ENCODE measurements around the gene NUP188.

Gene NUP188

DNA sequence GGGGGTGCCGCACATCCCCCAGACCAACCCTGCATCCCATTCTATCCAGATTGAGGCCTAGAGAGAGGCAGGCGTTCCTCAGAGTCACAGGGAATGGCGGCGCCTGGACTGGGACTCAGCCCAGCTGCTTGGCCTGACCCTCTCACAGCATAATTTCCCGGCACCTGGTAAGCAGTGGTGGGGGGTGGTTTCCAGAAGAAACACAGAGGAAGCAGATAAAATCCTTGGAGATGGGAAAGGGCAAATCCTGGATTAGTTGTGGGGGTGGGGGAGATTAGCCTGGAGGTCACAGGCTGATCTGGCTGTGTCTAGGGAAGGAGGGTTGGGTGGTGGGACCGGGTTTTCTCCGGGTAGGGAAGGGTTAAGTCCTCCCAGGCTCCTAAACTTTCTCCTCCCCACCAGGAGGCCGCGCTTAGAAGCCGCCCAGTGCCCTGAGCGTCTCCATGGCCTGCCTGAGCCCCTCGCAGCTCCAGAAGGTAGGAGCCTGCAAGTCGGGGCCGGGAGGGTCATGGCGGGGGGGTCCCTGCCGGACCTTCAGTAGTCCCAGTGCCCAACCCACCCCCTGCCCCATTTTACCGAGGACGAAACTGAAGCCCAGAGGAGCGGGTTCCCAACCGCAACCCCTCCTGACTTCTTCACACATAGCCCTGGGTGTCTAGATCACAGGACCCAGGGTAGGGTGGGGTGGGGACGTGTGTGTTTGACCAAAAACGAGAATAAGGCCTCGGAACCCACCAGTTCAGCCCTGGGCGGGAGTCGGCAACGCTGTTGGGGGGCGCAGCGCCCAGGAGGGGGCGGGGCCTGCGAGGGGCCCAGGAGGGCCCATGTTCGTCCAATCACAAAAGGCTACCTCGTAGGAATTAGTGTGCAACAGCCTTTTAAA, 25.4 kb upstream of the NUP188 start:
- H3K4me1 ChIP-seq: peaks cover 5 to 68% (median 58%) of the 10 kb centered on the region in 4 donors
- peaks cover 6 to 18% (median 16%) of the 10 kb centered on the region in 3 donors for H3K36me3 ChIP-seq
- H3K4me3 ChIP-seq: peak overlapping the region; percentile 52 to 63
- intact Hi-C loops (cut with DNase I; ENCODE audit: low total_unique reads): loop anchor here (5.0 kb wide), 1 partner anchor 40 kb away; the partner anchor contains the start of genes KYAT1 and LRRC8A
- no peaks in the 10 kb centered on the region for H3K27me3 ChIP-seq
- TF ChIP-seq, protein P1, sequence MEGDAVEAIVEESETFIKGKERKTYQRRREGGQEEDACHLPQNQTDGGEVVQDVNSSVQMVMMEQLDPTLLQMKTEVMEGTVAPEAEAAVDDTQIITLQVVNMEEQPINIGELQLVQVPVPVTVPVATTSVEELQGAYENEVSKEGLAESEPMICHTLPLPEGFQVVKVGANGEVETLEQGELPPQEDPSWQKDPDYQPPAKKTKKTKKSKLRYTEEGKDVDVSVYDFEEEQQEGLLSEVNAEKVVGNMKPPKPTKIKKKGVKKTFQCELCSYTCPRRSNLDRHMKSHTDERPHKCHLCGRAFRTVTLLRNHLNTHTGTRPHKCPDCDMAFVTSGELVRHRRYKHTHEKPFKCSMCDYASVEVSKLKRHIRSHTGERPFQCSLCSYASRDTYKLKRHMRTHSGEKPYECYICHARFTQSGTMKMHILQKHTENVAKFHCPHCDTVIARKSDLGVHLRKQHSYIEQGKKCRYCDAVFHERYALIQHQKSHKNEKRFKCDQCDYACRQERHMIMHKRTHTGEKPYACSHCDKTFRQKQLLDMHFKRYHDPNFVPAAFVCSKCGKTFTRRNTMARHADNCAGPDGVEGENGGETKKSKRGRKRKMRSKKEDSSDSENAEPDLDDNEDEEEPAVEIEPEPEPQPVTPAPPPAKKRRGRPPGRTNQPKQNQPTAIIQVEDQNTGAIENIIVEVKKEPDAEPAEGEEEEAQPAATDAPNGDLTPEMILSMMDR (IDR thresholded peaks at IDR 0.05): no peak
- peak; percentile 38 to 83 for DNase-seq
- H3K9me3 ChIP-seq: no peaks in the 10 kb centered on the region
- H3K27ac ChIP-seq: peak overlapping the region; percentile 95 to 98

DNA sequence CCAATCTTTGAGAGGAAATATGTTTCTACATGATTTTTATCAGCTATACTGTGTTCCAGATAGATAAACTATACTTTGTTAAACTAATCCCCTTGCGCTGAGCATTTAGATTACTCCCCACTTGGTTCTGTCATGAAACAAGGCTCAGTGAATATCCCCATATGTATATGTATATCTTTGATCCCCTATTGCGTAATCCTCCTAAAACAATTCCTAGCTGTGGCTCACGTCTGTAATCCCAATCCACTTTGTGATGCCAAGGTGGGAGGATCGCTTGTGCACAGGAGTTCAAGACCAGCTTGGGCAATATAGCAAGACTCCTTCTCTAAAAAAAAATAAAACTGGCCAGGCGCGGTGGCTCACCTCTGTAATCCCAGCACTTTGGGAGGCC, 24.0 kb upstream of the NUP188 start:
- intact Hi-C loops (cut with DNase I; ENCODE audit: low total_unique reads): loop anchor here (5.0 kb wide), 1 partner anchor 41 kb away; the partner anchor contains the start of genes KYAT1 and LRRC8A

DNA sequence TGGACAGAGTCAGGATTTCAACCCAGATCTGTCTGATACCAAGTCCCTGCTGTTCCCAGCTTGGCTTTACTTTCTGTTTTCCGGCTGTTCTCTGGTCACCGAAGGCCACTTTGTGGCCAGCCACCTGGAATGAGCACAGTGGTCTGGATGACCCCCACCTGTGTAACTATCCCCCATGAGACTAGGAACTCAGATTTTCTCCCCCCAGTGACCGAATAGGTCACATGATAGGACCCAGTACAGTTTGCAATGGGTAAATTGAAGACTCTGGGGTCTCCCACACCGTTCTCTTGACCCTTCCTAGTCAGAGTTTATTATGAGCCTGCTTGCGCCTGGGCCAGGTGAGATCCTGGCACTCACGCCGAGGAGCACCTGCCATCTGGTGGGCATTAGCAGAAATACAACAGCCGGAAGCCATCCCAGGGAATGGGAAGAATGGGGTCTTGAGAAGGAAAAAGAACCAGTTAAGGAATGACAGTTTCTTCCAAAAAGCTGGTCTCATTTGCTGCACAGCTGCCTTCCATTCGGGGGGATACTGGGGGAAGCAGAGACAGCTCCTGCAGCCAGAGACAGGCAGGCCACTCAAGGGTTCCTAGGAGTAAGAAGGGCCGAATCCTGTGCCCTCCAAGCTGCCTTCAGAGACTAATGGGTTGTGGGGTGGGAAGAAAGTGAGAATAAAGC, 19.6 kb upstream of the NUP188 start:
- peaks cover 0 to 21% (median 13%) of the 10 kb centered on the region in 4 donors for H3K4me1 ChIP-seq
- H3K4me3 ChIP-seq: no peak overlapping the region
- H3K27me3 ChIP-seq: no peaks in the 10 kb centered on the region
- TF ChIP-seq, protein P1 (IDR thresholded peaks at IDR 0.05): peak; percentile 86 to 91
- intact Hi-C loops (cut with DNase I; ENCODE audit: low total_unique reads): loop anchor here (2.0 kb wide), 1 partner anchor 65 kb away; no protein-coding TSS in a partner anchor
- H3K27ac ChIP-seq: peak overlapping the region in 1 of 2 donors; percentile 2
- H3K9me3 ChIP-seq: no peaks in the 10 kb centered on the region
- DNase-seq: no peak
- H3K36me3 ChIP-seq: peaks cover 0 to 20% (median 0%) of the 10 kb centered on the region in 3 donors

More for the DNA sequence above, 24.0 kb upstream of the NUP188 start:
- no peaks in the 10 kb centered on the region for H3K27me3 ChIP-seq
- peaks cover 5 to 65% (median 55%) of the 10 kb centered on the region in 4 donors for H3K4me1 ChIP-seq
- DNase-seq: no peak
- peaks cover 0 to 16% (median 10%) of the 10 kb centered on the region in 3 donors for H3K36me3 ChIP-seq
- TF ChIP-seq, protein P1 (IDR thresholded peaks at IDR 0.05): no peak
- H3K27ac ChIP-seq: peak overlapping the region; percentile 95 to 98
- H3K4me3 ChIP-seq: no peak overlapping the region
- H3K9me3 ChIP-seq: no peaks in the 10 kb centered on the region

DNA sequence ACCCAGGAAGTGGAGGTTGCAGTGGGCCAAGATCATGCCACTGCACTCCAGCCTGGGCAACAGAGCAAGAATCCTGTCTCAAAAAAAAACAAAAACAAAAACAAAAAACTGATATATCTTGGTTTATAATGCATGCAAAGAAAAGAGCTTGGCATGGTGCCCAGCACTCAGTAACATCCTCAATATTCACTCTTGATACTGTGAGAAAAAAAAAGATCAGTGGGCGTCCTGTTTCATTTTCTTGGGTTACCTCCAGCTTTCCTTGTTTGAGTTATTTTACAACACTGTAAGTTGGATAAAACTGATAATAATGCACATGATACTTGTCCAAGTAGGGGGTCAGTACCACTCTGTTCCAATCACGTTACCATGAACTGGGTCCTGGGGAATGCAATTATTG, 18.9 kb upstream of the NUP188 start:
- no peak overlapping the region for H3K27ac ChIP-seq
- H3K4me3 ChIP-seq: no peak overlapping the region
- peaks cover 0 to 25% (median 2%) of the 10 kb centered on the region in 3 donors for H3K36me3 ChIP-seq
- TF ChIP-seq, protein P1 (IDR thresholded peaks at IDR 0.05): no peak
- H3K4me1 ChIP-seq: peaks cover 0 to 13% (median 5%) of the 10 kb centered on the region in 4 donors
- H3K27me3 ChIP-seq: no peaks in the 10 kb centered on the region
- intact Hi-C loops (cut with DNase I; ENCODE audit: low total_unique reads): loop anchor here (2.0 kb wide), 1 partner anchor 66 kb away; no protein-coding TSS in a partner anchor
- no peak for DNase-seq
- H3K9me3 ChIP-seq: no peaks in the 10 kb centered on the region

DNA sequence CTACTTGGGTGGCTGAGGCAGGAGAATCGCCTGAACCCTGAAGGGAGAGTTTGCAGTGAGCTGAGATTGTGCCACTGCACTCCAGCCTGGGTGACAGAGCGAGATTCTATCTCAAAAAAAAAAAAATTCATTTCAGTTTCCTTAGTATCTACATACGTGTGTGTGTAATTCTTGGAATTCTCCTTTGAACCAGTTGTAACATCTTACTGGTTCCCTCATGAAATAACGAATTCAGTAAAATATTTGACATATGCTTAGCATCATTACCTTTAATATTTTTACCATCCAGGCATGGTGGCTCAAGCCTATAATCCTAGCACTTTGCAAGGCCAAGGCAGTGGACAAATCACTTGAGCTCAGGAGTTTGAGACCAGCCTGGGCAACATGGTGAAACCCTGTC, 17.9 kb upstream of the NUP188 start:
- TF ChIP-seq, protein P1 (IDR thresholded peaks at IDR 0.05): no peak
- H3K4me3 ChIP-seq: no peak overlapping the region
- H3K27me3 ChIP-seq: no peaks in the 10 kb centered on the region
- no peaks in the 10 kb centered on the region for H3K9me3 ChIP-seq
- no peak overlapping the region for H3K27ac ChIP-seq
- DNase-seq: no peak
- H3K4me1 ChIP-seq: peaks cover 0 to 12% (median 4%) of the 10 kb centered on the region in 4 donors
- peaks cover 0 to 34% (median 7%) of the 10 kb centered on the region in 3 donors for H3K36me3 ChIP-seq
- intact Hi-C loops (cut with DNase I; ENCODE audit: low total_unique reads): loop anchor here (2.0 kb wide), 1 partner anchor 67 kb away; no protein-coding TSS in a partner anchor
